Prostate gland (tissue), 2 donors: ENCODE measurements around the gene THAP6.

Experiments used
- CTCF ChIP-seq, 4 experiments: fragments of 200-600 bp in 2 of 4; fragments of 450-650 bp in 2 of 4; sonication (generic) in 2 of 4; IDR thresholded peaks; 1 replicate in 3 of 4; 2 replicates in 1 of 4; pipeline ENCODE4 v1.5.1; 2016 to 2019; ENCODE audit warnings: antibody characterized with exemption in 4 of 4, mild to moderate bottlenecking in 2 of 4, moderate library complexity in 2 of 4
- POLR2A ChIP-seq: fragments of 450-650 bp; IDR thresholded peaks from one replicate; pipeline ENCODE4 v1.6.1; 2016; ENCODE audit warnings: antibody characterized with exemption, mild to moderate bottlenecking

GRCh38 chr4:75527482-75527881 lies 13.2 kb downstream of the THAP6 start:
- TF ChIP-seq POLR2A (no peak), CTCF (IDR thresholded peaks at IDR 0.05) (no peak)
